K562 (cell line): ENCODE data around the gene LILRB3. TPM values are rescaled to one million over a fixed set of nuclear protein-coding genes. Genes with fewer than 3 reads are reported as not detected.

Source experiments
- CHAMP1 ChIP-seq: fragments of 450-650 bp; IDR thresholded peaks from 2 replicates; pipeline ENCODE4 v1.6.1; 2016; ENCODE audit warnings: mild to moderate bottlenecking
- DNMT1 ChIP-seq: fragments of 450-650 bp; IDR thresholded peaks from 2 replicates; pipeline ENCODE4 v1.6.1; 2016; ENCODE audit warnings: antibody characterized with exemption, mild to moderate bottlenecking
- EWSR1 ChIP-seq: fragments of 450-650 bp; IDR thresholded peaks from 2 replicates; pipeline ENCODE4 v1.6.1; 2018; ENCODE audit warnings: borderline replicate concordance, mild to moderate bottlenecking, low read depth, moderate library complexity; ENCODE audit not compliant: partially characterized antibody
- GABPB1 ChIP-seq: sonication (generic); formaldehyde crosslinking; IDR thresholded peaks from 2 replicates; pipeline ENCODE4 v1.8.0; 2022; ENCODE audit warnings: mild to moderate bottlenecking, missing genetic modification reagents
- HMGN3 ChIP-seq: IDR thresholded peaks from 2 replicates; pipeline ENCODE4 v1.6.1; 2011; ENCODE audit warnings: borderline replicate concordance, low read depth, mild to moderate bottlenecking, mixed read lengths, low read length; ENCODE audit not compliant: insufficient read length; ENCODE audit errors: extremely low read depth
- JUND ChIP-seq, 2 experiments: IDR thresholded peaks; 2 replicates in 1 of 2; 3 replicates in 1 of 2; pipeline ENCODE4 v1.6.1; 2011; ENCODE audit warnings: borderline replicate concordance in 2 of 2, low read depth in 2 of 2, low read length in 2 of 2, improper control_type of control experiment in 1 of 2, missing biosample characterization in 1 of 2, missing genetic modification characterization in 1 of 2, missing genetic modification reagents in 1 of 2
- KLF1 ChIP-seq: fragments of 450-650 bp; IDR thresholded peaks from 2 replicates; pipeline ENCODE4 v1.6.1; 2016; ENCODE audit warnings: missing genetic modification characterization, missing compliant biosample characterization
- MBD2 ChIP-seq: sonication (generic); IDR thresholded peaks from 2 replicates; pipeline ENCODE4 v1.6.1; 2016; ENCODE audit warnings: low read depth, borderline replicate concordance
- POLR2H ChIP-seq: IDR thresholded peaks from 2 replicates; pipeline ENCODE4 v1.6.1; 2016; ENCODE audit warnings: missing genetic modification characterization, low read depth, mild to moderate bottlenecking, control low read depth, missing compliant biosample characterization, moderate library complexity
- PRPF4 ChIP-seq: fragments of 200-400 bp; formaldehyde crosslinking; IDR thresholded peaks from one replicate; pipeline ENCODE4 v1.6.1; 2017; ENCODE audit warnings: low read length, low read depth, mild to moderate bottlenecking; ENCODE audit not compliant: insufficient read depth, poor library complexity, severe bottlenecking
- RBM14 ChIP-seq: fragments of 200-400 bp; formaldehyde crosslinking; IDR thresholded peaks from 2 replicates; pipeline ENCODE4 v1.6.1; 2018; ENCODE audit warnings: low read depth, mild to moderate bottlenecking, low read length, moderate library complexity, borderline replicate concordance; ENCODE audit not compliant: insufficient read depth
- SIRT6 ChIP-seq: IDR thresholded peaks from one replicate; pipeline ENCODE4 v1.6.1; 2012; ENCODE audit warnings: low read depth, mild to moderate bottlenecking, control low read depth, inconsistent platforms, low read length, moderate library complexity
- SNRNP70 ChIP-seq: fragments of 200-400 bp; formaldehyde crosslinking; optimal IDR thresholded peaks from 2 replicates; pipeline ENCODE3; 2017; ENCODE audit warnings: low read depth, low read length
- STAT5A ChIP-seq: IDR thresholded peaks from 2 replicates; pipeline ENCODE4 v1.6.1; 2012; ENCODE audit warnings: low read length, inconsistent platforms, borderline replicate concordance
- STAT5B ChIP-seq: fragments of 250-450 bp; sonication (Bioruptor Pico); IDR thresholded peaks from 2 replicates; pipeline ENCODE4 v1.8.0; 2021; ENCODE audit warnings: mild to moderate bottlenecking, inconsistent platforms
- TAF7 ChIP-seq: fragments of 450-650 bp; IDR thresholded peaks from 2 replicates; pipeline ENCODE4 v1.6.1; 2016; ENCODE audit warnings: missing genetic modification characterization, missing compliant biosample characterization
- ZNF395 ChIP-seq: fragments of 200-800 bp; sonication (Bioruptor generic); IDR thresholded peaks from 2 replicates; pipeline ENCODE4 v1.6.1; 2017; ENCODE audit warnings: missing genetic modification characterization, missing compliant biosample characterization
- ZNF668 ChIP-seq: fragments of 250-450 bp; sonication (Bioruptor Pico); IDR thresholded peaks from 2 replicates; pipeline ENCODE4 v1.8.0; 2022; ENCODE audit warnings: mild to moderate bottlenecking, inconsistent platforms
- ZNF75A ChIP-seq: fragments of 450-650 bp; formaldehyde crosslinking; IDR thresholded peaks from 2 replicates; pipeline ENCODE4 v1.4.0; 2020; ENCODE audit warnings: mild to moderate bottlenecking
- polyA plus RNA-seq, 8 experiments: library from polyadenylated mRNA; depleted of rRNA in 4 of 8; stranded (reverse) in 5 of 8; unstranded in 3 of 8; fragments of >200 nt; fragmentation: Nextera tagmentation in 2 of 8; fragmentation: Illumina TruSeq in 1 of 8; extraction: Ambion mirVana in 2 of 8; extraction: Trizol in 1 of 8; gene quantifications; 2 replicates each; pipeline versions ENCODE4 v1.2.1 to v1.2.3, GENCODE V29; 2011 to 2014; ENCODE audit warnings: inconsistent platforms in 1 of 8, missing spikeins in 1 of 8
- total RNA-seq, 7 experiments: library from RNA; depleted of rRNA in 6 of 7; stranded (reverse); fragments of >200 nt in 6 of 7; fragmentation: Illumina TruSeq in 2 of 7; extraction: Trizol in 2 of 7; gene quantifications; 2 replicates each; pipeline versions ENCODE4 v1.2.1 to v1.2.3, GENCODE V29; 2011 to 2021; ENCODE audit warnings: low replicate concordance in 1 of 7
- TF ChIP-seq, protein P1 (sequence below): fragments of 250-450 bp; sonication (Bioruptor Pico); IDR thresholded peaks from 2 replicates; pipeline ENCODE4 v1.5.1; 2021; ENCODE audit warnings: mild to moderate bottlenecking
- TF ChIP-seq, protein P2 (sequence below): fragments of 250-450 bp; sonication (Bioruptor Pico); IDR thresholded peaks from 2 replicates; pipeline ENCODE4 v1.8.0; 2022; ENCODE audit warnings: moderate library complexity, mild to moderate bottlenecking, inconsistent platforms

LILRB3 gene
- total and polyA plus RNA-seq, 9 of the 15 experiments (the other 6 are each of a cell fraction or from before 2014, with no cell fraction given) = 0.01 to 0.09 TPM; not detected in 7

DNA sequence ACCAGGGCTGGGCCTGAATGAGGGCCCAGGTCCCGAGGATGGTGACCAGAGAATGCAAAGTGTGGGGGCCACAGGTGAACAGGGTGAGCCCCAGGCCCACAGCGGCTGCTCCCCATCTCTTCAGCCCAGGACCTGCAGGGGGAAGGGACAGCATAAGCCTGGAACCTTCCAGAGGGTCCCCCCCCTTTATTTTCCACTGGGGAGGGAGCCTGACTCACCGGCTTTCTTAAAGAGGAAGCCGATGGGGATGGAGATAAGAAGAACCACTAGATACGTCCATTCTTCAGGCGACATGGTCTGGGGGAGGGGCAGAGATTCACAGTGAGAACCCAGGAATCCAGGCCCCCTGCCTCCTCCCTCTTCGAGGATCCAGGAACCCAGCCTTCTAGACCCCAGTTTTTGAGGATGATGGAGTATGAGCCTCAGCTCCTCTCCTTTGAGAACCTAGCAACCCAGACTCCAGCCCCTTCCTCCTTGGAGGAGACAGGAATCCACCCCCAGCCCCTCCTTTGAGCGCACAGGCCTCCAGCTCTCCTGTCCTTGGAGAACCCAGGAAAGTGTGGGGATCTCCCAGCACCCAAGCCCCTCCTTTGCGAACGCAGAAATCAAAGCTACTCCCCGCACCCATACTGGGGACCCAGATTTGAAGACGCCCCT, 34.5 kb downstream of the LILRB3 start (continued):
- TF ChIP-seq, protein P1, sequence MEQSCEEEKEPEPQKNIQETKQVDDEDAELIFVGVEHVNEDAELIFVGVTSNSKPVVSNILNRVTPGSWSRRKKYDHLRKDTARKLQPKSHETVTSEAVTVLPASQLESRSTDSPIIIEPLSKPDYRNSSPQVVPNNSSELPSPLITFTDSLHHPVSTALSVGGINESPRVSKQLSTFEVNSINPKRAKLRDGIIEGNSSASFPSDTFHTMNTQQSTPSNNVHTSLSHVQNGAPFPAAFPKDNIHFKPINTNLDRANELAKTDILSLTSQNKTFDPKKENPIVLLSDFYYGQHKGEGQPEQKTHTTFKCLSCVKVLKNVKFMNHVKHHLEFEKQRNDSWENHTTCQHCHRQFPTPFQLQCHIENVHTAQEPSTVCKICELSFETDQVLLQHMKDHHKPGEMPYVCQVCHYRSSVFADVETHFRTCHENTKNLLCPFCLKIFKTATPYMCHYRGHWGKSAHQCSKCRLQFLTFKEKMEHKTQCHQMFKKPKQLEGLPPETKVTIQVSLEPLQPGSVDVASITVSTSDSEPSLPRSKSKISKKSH (CRISPR knock-in tag) = no peak
- no peak for TF ChIP-seq SIRT6
- no peak for TF ChIP-seq SNRNP70
- TF ChIP-seq PRPF4 = no peak
- TF ChIP-seq POLR2H (tag) = no peak
- no peak for TF ChIP-seq ZNF668 (CRISPR knock-in tag)
- no peak for TF ChIP-seq EWSR1
- TF ChIP-seq GABPB1 = no peak
- no peak for TF ChIP-seq DNMT1
- TF ChIP-seq, protein P2, sequence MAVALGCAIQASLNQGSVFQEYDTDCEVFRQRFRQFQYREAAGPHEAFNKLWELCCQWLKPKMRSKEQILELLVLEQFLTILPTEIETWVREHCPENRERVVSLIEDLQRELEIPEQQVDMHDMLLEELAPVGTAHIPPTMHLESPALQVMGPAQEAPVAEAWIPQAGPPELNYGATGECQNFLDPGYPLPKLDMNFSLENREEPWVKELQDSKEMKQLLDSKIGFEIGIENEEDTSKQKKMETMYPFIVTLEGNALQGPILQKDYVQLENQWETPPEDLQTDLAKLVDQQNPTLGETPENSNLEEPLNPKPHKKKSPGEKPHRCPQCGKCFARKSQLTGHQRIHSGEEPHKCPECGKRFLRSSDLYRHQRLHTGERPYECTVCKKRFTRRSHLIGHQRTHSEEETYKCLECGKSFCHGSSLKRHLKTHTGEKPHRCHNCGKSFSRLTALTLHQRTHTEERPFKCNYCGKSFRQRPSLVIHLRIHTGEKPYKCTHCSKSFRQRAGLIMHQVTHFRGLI = no peak
- TF ChIP-seq STAT5A = no peak
- no peak for TF ChIP-seq ZNF395 (CRISPR knock-in tag)
- TF ChIP-seq CHAMP1 = no peak
- TF ChIP-seq TAF7 = no peak
- TF ChIP-seq STAT5B (CRISPR knock-in tag) = no peak
- peak; percentile 33; the same call in 1 of the 2 replicates for TF ChIP-seq MBD2
- TF ChIP-seq ZNF75A (CRISPR knock-in tag) = no peak
- no peak for TF ChIP-seq KLF1 (tag)
- TF ChIP-seq RBM14 = no peak
- TF ChIP-seq HMGN3 = no peak
- peak; percentile 95 for TF ChIP-seq JUND (IDR thresholded peaks at IDR 0.05; ENCODE audit: borderline replicate concordance, low read depth, low read length)
- TF ChIP-seq JUND (tag; IDR thresholded peaks at IDR 0.05; ENCODE audit: borderline replicate concordance, low read depth, low read length) = peak; percentile 91; the same call in 2 of the 3 replicates
